DMS79 (cell line): ENCODE results near the gene ACOT9.
A peak's percentile ranks its signal among the peaks of the same experiment; 100 is the strongest.
"Not testable (repeated sequence)": the region's sequence is repeated elsewhere in the genome, so short reads cannot be mapped to it uniquely, and the experiment has no call there.

Source experiments
- DNase-seq: peaks from one replicate; lab custom pipeline; 2025; lab: John Stamatoyannopoulos, UW

The ACOT9 gene

GRCh38 chrX:23765868-23766267 is 22.8 kb upstream of the ACOT9 start:
- DNase-seq: no peak

GRCh38 chrX:23765449-23765848 is 22.4 kb upstream of the ACOT9 start:
- no peak for DNase-seq

GRCh38 chrX:23764188-23764984 is 21.3 kb upstream of the ACOT9 start:
- DNase-seq: peak; percentile 61

GRCh38 chrX:23759821-23760220 is 16.7 kb upstream of the ACOT9 start:
- DNase-seq: peak; percentile 53

- no peak for DNase-seq
Measured at GRCh38 chrX:23756165-23756564, 13.1 kb upstream of the ACOT9 start.

- DNase-seq: no peak
Measured at GRCh38 chrX:23754664-23755063, 11.6 kb upstream of the ACOT9 start.

- DNase-seq: no peak
Measured at GRCh38 chrX:23752740-23753415, 9.8 kb upstream of the ACOT9 start.

- DNase-seq: no peak
Measured at GRCh38 chrX:23749576-23749975, 6.5 kb upstream of the ACOT9 start.

GRCh38 chrX:23749129-23749528 is 6.1 kb upstream of the ACOT9 start:
- DNase-seq: no peak

- no peak for DNase-seq
Measured at GRCh38 chrX:23745786-23746185, 2.7 kb upstream of the ACOT9 start.

- not testable (repeated sequence) for DNase-seq
Measured at GRCh38 chrX:23743623-23743971, 521 bp upstream of the ACOT9 start.

- DNase-seq: peak; percentile 47
Measured at GRCh38 chrX:23742174-23742696, 841 bp downstream of the ACOT9 start.

GRCh38 chrX:23737413-23737812 is 5.7 kb downstream of the ACOT9 start:
- DNase-seq: no peak

- DNase-seq: no peak
Measured at GRCh38 chrX:23736030-23736429, 7.0 kb downstream of the ACOT9 start.

- no peak for DNase-seq
Measured at GRCh38 chrX:23732704-23733103, 10.4 kb downstream of the ACOT9 start.

GRCh38 chrX:23731951-23732350 is 11.1 kb downstream of the ACOT9 start:
- DNase-seq: no peak

GRCh38 chrX:23729214-23729613 is 13.9 kb downstream of the ACOT9 start:
- DNase-seq: no peak

- DNase-seq: no peak
Measured at GRCh38 chrX:23727206-23727605, 15.9 kb downstream of the ACOT9 start.

GRCh38 chrX:23726191-23726590 is 16.9 kb downstream of the ACOT9 start:
- DNase-seq: no peak

- no peak for DNase-seq
Measured at GRCh38 chrX:23720117-23720677, 22.9 kb downstream of the ACOT9 start.

- no peak for DNase-seq
Measured at GRCh38 chrX:23705235-23705634, 37.8 kb downstream of the ACOT9 start.

GRCh38 chrX:23704673-23705206 is 38.3 kb downstream of the ACOT9 start:
- no peak for DNase-seq
